H1 (cell line): ENCODE measurements around the gene COL12A1.

Source experiments
- POLR2A ChIP-seq, 2 experiments: IDR thresholded peaks; 1 replicate in 1 of 2; 2 replicates in 1 of 2; pipeline ENCODE4 v1.6.1; 2011; ENCODE audit warnings: low read depth in 2 of 2, low read length in 2 of 2, mild to moderate bottlenecking in 2 of 2; ENCODE audit errors: control extremely low read depth in 1 of 2
- SIRT6 ChIP-seq: IDR thresholded peaks from one replicate; pipeline ENCODE4 v1.7.1; 2012; ENCODE audit warnings: low read length, inconsistent platforms
- SP1 ChIP-seq: IDR thresholded peaks from 2 replicates; pipeline ENCODE4 v1.6.1; 2011; ENCODE audit warnings: low read depth, low read length

GRCh38 chr6:75235271-75235670, 29.4 kb upstream of the COL12A1 start:
- TF ChIP-seq SIRT6 (no peak), POLR2A (IDR thresholded peaks at IDR 0.05; ENCODE audit: control extremely low read depth in 1 of 2, low read depth in 2 of 2, low read length in 2 of 2) (0 out of 3 replicates have a peak, but pooled peaks of 1 of the 2 experiments have one; percentile 3), SP1 (no peak)
